Loucy (cell line): Measurements from ENCODE around the gene TIFAB.

Source experiments
- H2AFZ ChIP-seq: fragments of 200-600 bp; sonication (generic); 2 replicates; pipeline ENCODE4 v1.6.0; 2016; ENCODE audit warnings: antibody characterized with exemption, mild to moderate bottlenecking, low read length, moderate library complexity
- H3F3A ChIP-seq: fragments of 200-600 bp; 2 replicates; pipeline ENCODE4 v1.6.0; 2016; ENCODE audit warnings: antibody characterized with exemption, low read depth, mild to moderate bottlenecking
- H3K27me3 ChIP-seq: fragments of 200-600 bp; sonication (generic); 2 replicates; pipeline ENCODE4 v1.6.1; 2014; ENCODE audit warnings: low read length, mild to moderate bottlenecking; ENCODE audit not compliant: insufficient read depth, poor library complexity, severe bottlenecking
- H3K36me3 ChIP-seq: fragments of 200-600 bp; sonication (generic); 2 replicates; pipeline ENCODE4 v1.6.1; 2016; ENCODE audit warnings: low read length; ENCODE audit not compliant: insufficient read depth
- H3K4me1 ChIP-seq: fragments of 200-600 bp; sonication (generic); 2 replicates; pipeline ENCODE4 v1.5.1; 2014; ENCODE audit warnings: low read length, mild to moderate bottlenecking; ENCODE audit not compliant: insufficient read depth, poor library complexity, severe bottlenecking
- H3K4me2 ChIP-seq: fragments of 200-600 bp; sonication (generic); 2 replicates; pipeline ENCODE4 v1.6.0; 2014; ENCODE audit warnings: antibody characterized with exemption, low read length, low read depth, mild to moderate bottlenecking; ENCODE audit not compliant: poor library complexity, severe bottlenecking
- H3K4me3 ChIP-seq: fragments of 200-600 bp; sonication (generic); 2 replicates; pipeline ENCODE4 v1.5.1; 2014; ENCODE audit warnings: low read length, mild to moderate bottlenecking, mixed read lengths; ENCODE audit not compliant: poor library complexity, severe bottlenecking
- H3K79me2 ChIP-seq: fragments of 200-600 bp; sonication (generic); 2 replicates; pipeline ENCODE4 v1.6.1; 2014; ENCODE audit warnings: low read length; ENCODE audit not compliant: insufficient read depth
- H3K9ac ChIP-seq: fragments of 200-600 bp; sonication (generic); 2 replicates; pipeline ENCODE4 v1.6.0; 2014; ENCODE audit warnings: mild to moderate bottlenecking, low read depth, low read length, moderate library complexity; ENCODE audit not compliant: poor library complexity, severe bottlenecking
- H3K9me2 ChIP-seq: fragments of 200-600 bp; sonication (generic); replicated peaks from 2 replicates; pipeline ENCODE4 v1.6.1; 2016; ENCODE audit warnings: low read depth, low read length, mixed read lengths
- H3K9me3 ChIP-seq: fragments of 200-600 bp; sonication (generic); 2 replicates; pipeline ENCODE4 v1.6.1; 2014; ENCODE audit warnings: mild to moderate bottlenecking, antibody characterized with exemption, low read length, low read depth; ENCODE audit not compliant: insufficient read depth
- H4K20me1 ChIP-seq: fragments of 200-600 bp; sonication (generic); 2 replicates; pipeline ENCODE4 v1.6.0; 2014; ENCODE audit warnings: antibody characterized with exemption, low read length, mild to moderate bottlenecking; ENCODE audit not compliant: insufficient read depth, poor library complexity, severe bottlenecking
- CTCF ChIP-seq: fragments of 200-600 bp; sonication (generic); conservative IDR thresholded peaks from 2 replicates; pipeline ENCODE4 v1.5.1; 2014; ENCODE audit warnings: mild to moderate bottlenecking, antibody characterized with exemption, low read length
- EZH2phosphoT487 ChIP-seq: fragments of 200-600 bp; IDR thresholded peaks from 2 replicates; pipeline ENCODE4 v1.6.1; 2018; ENCODE audit warnings: antibody characterized with exemption, mild to moderate bottlenecking, moderate library complexity, borderline replicate concordance

The TIFAB gene

GRCh38 chr5:135455876-135456237, 3.7 kb upstream of the TIFAB start:
- H3K36me3 ChIP-seq, result no peaks in the 10 kb centered on the region

GRCh38 chr5:135454946-135455345, 2.8 kb upstream of the TIFAB start:
- Histone ChIP-seq H3K9me3 (no peaks in the 10 kb centered on the region), H4K20me1 (no peaks in the 10 kb centered on the region), H3F3A (no peaks in the 10 kb centered on the region), H3K4me2 (no peak overlapping the region), H3K79me2 (no peaks in the 10 kb centered on the region), H3K9ac (no peak overlapping the region), H3K4me3 (no peak overlapping the region), H2AFZ (no peak overlapping the region), H3K4me1 (no peaks in the 10 kb centered on the region), H3K27me3 (no peaks in the 10 kb centered on the region), H3K9me2 (no peaks in the 10 kb centered on the region), H3K36me3 (no peaks in the 10 kb centered on the region)
- TF ChIP-seq EZH2phosphoT487 (no peak), CTCF (no peak)

More at GRCh38 chr5:135455876-135456237, 3.7 kb upstream of the TIFAB start:
- Histone ChIP-seq H3K4me3 (no peak overlapping the region), H4K20me1 (no peaks in the 10 kb centered on the region), H3K9me2 (no peaks in the 10 kb centered on the region), H3K9ac (no peak overlapping the region), H3K4me2 (no peak overlapping the region), H3K4me1 (no peaks in the 10 kb centered on the region), H3K9me3 (no peaks in the 10 kb centered on the region), H3F3A (no peaks in the 10 kb centered on the region), H2AFZ (no peak overlapping the region), H3K79me2 (no peaks in the 10 kb centered on the region), H3K27me3 (no peaks in the 10 kb centered on the region)
- TF ChIP-seq CTCF (no peak), EZH2phosphoT487 (no peak)

GRCh38 chr5:135453613-135454012, 1.5 kb upstream of the TIFAB start:
- no peaks in the 10 kb centered on the region for H3K27me3 ChIP-seq

More at GRCh38 chr5:135453613-135454012, 1.5 kb upstream of the TIFAB start:
- Histone ChIP-seq H3F3A (no peaks in the 10 kb centered on the region), H3K4me2 (no peak overlapping the region), H3K4me3 (no peak overlapping the region), H3K79me2 (no peaks in the 10 kb centered on the region), H3K9me2 (no peaks in the 10 kb centered on the region), H3K9me3 (no peaks in the 10 kb centered on the region), H3K9ac (no peak overlapping the region), H2AFZ (no peak overlapping the region), H3K4me1 (no peaks in the 10 kb centered on the region), H3K36me3 (no peaks in the 10 kb centered on the region), H4K20me1 (no peaks in the 10 kb centered on the region)
- no peak for TF ChIP-seq EZH2phosphoT487
- no peak for TF ChIP-seq CTCF
